ENCODE measurements around the gene SERPINC1. TPM values are rescaled to one million over a fixed set of nuclear protein-coding genes. Genes with fewer than 3 reads are reported as not detected.

The SERPINC1 gene
- polyA plus RNA-seq, 1 donor from 2014 or later, result not detected

GRCh38 chr1:173960625-173961024 lies 43.5 kb upstream of the SERPINC1 start:
- H3F3A ChIP-seq (ENCODE audit: insufficient read depth, low read length, poor library complexity, severe bottlenecking), result no peaks in the 10 kb centered on the region
- no peak overlapping the region for H3K4me3 ChIP-seq (ENCODE audit: low read length)
- H3K9me2 ChIP-seq (ENCODE audit: insufficient read depth, low read length), result no peaks in the 10 kb centered on the region
- no peaks in the 10 kb centered on the region for H3K36me3 ChIP-seq (ENCODE audit: insufficient read depth, low read length)
- no peaks in the 10 kb centered on the region for H4K20me1 ChIP-seq (ENCODE audit: insufficient read depth)
- TF ChIP-seq CTCF (IDR thresholded peaks at IDR 0.05; ENCODE audit: poor library complexity, severe bottlenecking), result no peak
- TF ChIP-seq TAF1 (IDR thresholded peaks at IDR 0.05; ENCODE audit: low read depth), result no peak
- TF ChIP-seq REST (IDR thresholded peaks at IDR 0.05; ENCODE audit: borderline replicate concordance), result no peak
- no peak for TF ChIP-seq SMC3 (conservative IDR thresholded peaks at IDR 0.05; ENCODE audit: poor library complexity)
- no peak for TF ChIP-seq POLR2AphosphoS5 (IDR thresholded peaks at IDR 0.05)
- TF ChIP-seq RAD21 (conservative IDR thresholded peaks at IDR 0.05), result no peak
- no peak for TF ChIP-seq EP300 (conservative IDR thresholded peaks at IDR 0.05; ENCODE audit: poor library complexity, severe bottlenecking)
- no peak for TF ChIP-seq MXI1 (conservative IDR thresholded peaks at IDR 0.05; ENCODE audit: poor library complexity, severe bottlenecking)
- no peak for TF ChIP-seq EZH2 (IDR thresholded peaks at IDR 0.05; ENCODE audit: borderline replicate concordance, insufficient read depth, low read length, poor library complexity, severe bottlenecking)
- H3K27ac ChIP-seq (ENCODE audit: low read length), result no peak overlapping the region
- no peaks in the 10 kb centered on the region for H3K27me3 ChIP-seq (ENCODE audit: insufficient read depth, low read depth, low read length)
- no peak overlapping the region for H2AFZ ChIP-seq (ENCODE audit: low read depth, low read length)
- H3K9me3 ChIP-seq (ENCODE audit: low read length), result no peaks in the 10 kb centered on the region
- H3K9ac ChIP-seq (ENCODE audit: low read length), result no peak overlapping the region
- H3K4me2 ChIP-seq (ENCODE audit: low read length), result no peak overlapping the region
- H3K79me2 ChIP-seq (replicated peaks; ENCODE audit: insufficient read depth, low read length), result no peaks in the 10 kb centered on the region

- no peak overlapping the region for H3K4me2 ChIP-seq (ENCODE audit: low read length)
These were observed 37.1 kb upstream of the SERPINC1 start for GRCh38 chr1:173954179-173954578.

More at GRCh38 chr1:173954179-173954578, 37.1 kb upstream of the SERPINC1 start:
- Histone ChIP-seq H3K27me3 (ENCODE audit: insufficient read depth, low read depth, low read length) (no peaks in the 10 kb centered on the region), H2AFZ (ENCODE audit: low read depth, low read length) (no peak overlapping the region), H3K9me2 (ENCODE audit: insufficient read depth, low read length) (no peaks in the 10 kb centered on the region), H3K9ac (ENCODE audit: low read length) (no peak overlapping the region), H3K79me2 (replicated peaks; ENCODE audit: insufficient read depth, low read length) (no peaks in the 10 kb centered on the region), H3K9me3 (ENCODE audit: low read length) (no peaks in the 10 kb centered on the region), H4K20me1 (ENCODE audit: insufficient read depth) (no peaks in the 10 kb centered on the region), H3F3A (ENCODE audit: insufficient read depth, low read length, poor library complexity, severe bottlenecking) (no peaks in the 10 kb centered on the region), H3K36me3 (ENCODE audit: insufficient read depth, low read length) (no peaks in the 10 kb centered on the region), H3K27ac (ENCODE audit: low read length) (no peak overlapping the region), H3K4me3 (ENCODE audit: low read length) (no peak overlapping the region)
- TF ChIP-seq CTCF (IDR thresholded peaks at IDR 0.05; ENCODE audit: poor library complexity, severe bottlenecking) (no peak), MXI1 (conservative IDR thresholded peaks at IDR 0.05; ENCODE audit: poor library complexity, severe bottlenecking) (no peak), REST (IDR thresholded peaks at IDR 0.05; ENCODE audit: borderline replicate concordance) (no peak), RAD21 (conservative IDR thresholded peaks at IDR 0.05) (no peak), POLR2AphosphoS5 (IDR thresholded peaks at IDR 0.05) (no peak), EZH2 (IDR thresholded peaks at IDR 0.05; ENCODE audit: borderline replicate concordance, insufficient read depth, low read length, poor library complexity, severe bottlenecking) (no peak), EP300 (conservative IDR thresholded peaks at IDR 0.05; ENCODE audit: poor library complexity, severe bottlenecking) (no peak)
